HUES48 (cell line): Measurements from ENCODE around the gene IL15RA.
"Not testable (repeated sequence)": the region's sequence is repeated elsewhere in the genome, so short reads cannot be mapped to it uniquely, and the experiment has no call there.

Experiments used
- H3K27ac ChIP-seq: one replicate; pipeline ENCODE4 v1.7.0; 2013; ENCODE audit warnings: low read depth, low read length, inconsistent platforms
- H3K27me3 ChIP-seq: 2 replicates; pipeline ENCODE4 v1.6.1; 2013; ENCODE audit warnings: mild to moderate bottlenecking, low read length; ENCODE audit not compliant: control insufficient read depth, insufficient read depth
- H3K36me3 ChIP-seq: 2 replicates; pipeline ENCODE4 v1.6.1; 2013; ENCODE audit warnings: low read length; ENCODE audit not compliant: control insufficient read depth, insufficient read depth
- H3K4me1 ChIP-seq: 2 replicates; pipeline ENCODE4 v1.6.1; 2013; ENCODE audit warnings: mild to moderate bottlenecking, low read length; ENCODE audit not compliant: control insufficient read depth, insufficient read depth
- H3K4me3 ChIP-seq: 2 replicates; pipeline ENCODE4 v1.5.1; 2013; ENCODE audit warnings: mild to moderate bottlenecking, low read depth, low read length
- H3K9ac ChIP-seq: 2 replicates; pipeline ENCODE4 v1.6.1; 2013; ENCODE audit warnings: mild to moderate bottlenecking, low read depth, low read length, moderate library complexity
- H3K9me3 ChIP-seq: 2 replicates; pipeline ENCODE4 v1.6.1; 2013; ENCODE audit warnings: low read length; ENCODE audit not compliant: control insufficient read depth, insufficient read depth

Gene IL15RA

GRCh38 chr10:5924889-5925288, 52.5 kb downstream of the IL15RA start:
- Histone ChIP-seq H3K9me3 (no peaks in the 10 kb centered on the region), H3K9ac (no peak overlapping the region), H3K4me3 (no peak overlapping the region), H3K36me3 (peaks cover 96% of the 10 kb centered on the region), H3K27ac (no peak overlapping the region), H3K4me1 (no peaks in the 10 kb centered on the region), H3K27me3 (no peaks in the 10 kb centered on the region)

GRCh38 chr10:5921746-5922145, 55.6 kb downstream of the IL15RA start:
- Histone ChIP-seq H3K27ac (no peak overlapping the region), H3K4me1 (no peaks in the 10 kb centered on the region), H3K4me3 (no peak overlapping the region), H3K9me3 (no peaks in the 10 kb centered on the region), H3K36me3 (peaks cover 96% of the 10 kb centered on the region), H3K9ac (no peak overlapping the region), H3K27me3 (no peaks in the 10 kb centered on the region)

GRCh38 chr10:5919568-5919967, 57.8 kb downstream of the IL15RA start:
- H3K27me3 ChIP-seq, result no peaks in the 10 kb centered on the region
- H3K9ac ChIP-seq, result no peak overlapping the region
- peaks cover 97% of the 10 kb centered on the region for H3K36me3 ChIP-seq
- H3K9me3 ChIP-seq, result no peaks in the 10 kb centered on the region
- no peak overlapping the region for H3K27ac ChIP-seq
- no peak overlapping the region for H3K4me3 ChIP-seq
- H3K4me1 ChIP-seq, result no peaks in the 10 kb centered on the region

- peaks cover 97% of the 10 kb centered on the region for H3K36me3 ChIP-seq
- H3K27me3 ChIP-seq, result no peaks in the 10 kb centered on the region
- H3K9me3 ChIP-seq, result no peaks in the 10 kb centered on the region
- no peaks in the 10 kb centered on the region for H3K4me1 ChIP-seq
- no peak overlapping the region for H3K27ac ChIP-seq
- no peak overlapping the region for H3K9ac ChIP-seq
- H3K4me3 ChIP-seq, result no peak overlapping the region
Observed at GRCh38 chr10:5918763-5919162, 58.6 kb downstream of the IL15RA start.

GRCh38 chr10:5917305-5917704, 60.0 kb downstream of the IL15RA start:
- no peaks in the 10 kb centered on the region for H3K9me3 ChIP-seq
- no peaks in the 10 kb centered on the region for H3K4me1 ChIP-seq
- no peak overlapping the region for H3K27ac ChIP-seq
- H3K4me3 ChIP-seq, result no peak overlapping the region
- H3K9ac ChIP-seq, result no peak overlapping the region
- H3K27me3 ChIP-seq, result no peaks in the 10 kb centered on the region
- peaks cover 96% of the 10 kb centered on the region for H3K36me3 ChIP-seq

GRCh38 chr10:5915451-5915850, 61.9 kb downstream of the IL15RA start:
- H3K4me1 ChIP-seq, result no peaks in the 10 kb centered on the region
- H3K4me3 ChIP-seq, result no peak overlapping the region
- H3K36me3 ChIP-seq, result peaks cover 93% of the 10 kb centered on the region
- H3K27ac ChIP-seq, result no peak overlapping the region
- no peaks in the 10 kb centered on the region for H3K9me3 ChIP-seq
- H3K9ac ChIP-seq, result no peak overlapping the region
- no peaks in the 10 kb centered on the region for H3K27me3 ChIP-seq

- Histone ChIP-seq H3K9ac (no peak overlapping the region), H3K36me3 (peaks cover 94% of the 10 kb centered on the region), H3K4me1 (no peaks in the 10 kb centered on the region), H3K4me3 (no peak overlapping the region), H3K27ac (no peak overlapping the region), H3K9me3 (no peaks in the 10 kb centered on the region), H3K27me3 (no peaks in the 10 kb centered on the region)
Observed at GRCh38 chr10:5913736-5914135, 63.6 kb downstream of the IL15RA start.

- Histone ChIP-seq H3K36me3 (peaks cover 84% of the 10 kb centered on the region), H3K27me3 (no peaks in the 10 kb centered on the region), H3K9me3 (no peaks in the 10 kb centered on the region), H3K27ac (no peak overlapping the region), H3K9ac (no peak overlapping the region), H3K4me1 (no peaks in the 10 kb centered on the region), H3K4me3 (no peak overlapping the region)
Observed at GRCh38 chr10:5911670-5912069, 65.7 kb downstream of the IL15RA start.

- H3K27me3 ChIP-seq, result no peaks in the 10 kb centered on the region
- peaks cover 84% of the 10 kb centered on the region for H3K36me3 ChIP-seq
- H3K4me3 ChIP-seq, result no peak overlapping the region
- no peak overlapping the region for H3K27ac ChIP-seq
- H3K9ac ChIP-seq, result no peak overlapping the region
- H3K4me1 ChIP-seq, result no peaks in the 10 kb centered on the region
- no peaks in the 10 kb centered on the region for H3K9me3 ChIP-seq
Observed at GRCh38 chr10:5910323-5911100, 66.8 kb downstream of the IL15RA start.

- not testable (repeated sequence) for H3K27me3 ChIP-seq, H3K4me1 ChIP-seq, H3K9ac ChIP-seq, H3K4me3 ChIP-seq, H3K27ac ChIP-seq, H3K9me3 ChIP-seq
- H3K36me3 ChIP-seq, result peaks cover 65% of the 10 kb centered on the region
Observed at GRCh38 chr10:5908676-5909075, 68.7 kb downstream of the IL15RA start.

GRCh38 chr10:5906651-5907050, 70.7 kb downstream of the IL15RA start:
- H3K27ac ChIP-seq, result no peak overlapping the region
- no peak overlapping the region for H3K9ac ChIP-seq
- H3K4me1 ChIP-seq, result no peaks in the 10 kb centered on the region
- H3K36me3 ChIP-seq, result peaks cover 50% of the 10 kb centered on the region
- H3K27me3 ChIP-seq, result no peaks in the 10 kb centered on the region
- H3K4me3 ChIP-seq, result no peak overlapping the region
- H3K9me3 ChIP-seq, result no peaks in the 10 kb centered on the region
